Aorta (tissue), 5 donors: ENCODE data around the gene WWC1. TPM values are rescaled to one million over a fixed set of nuclear protein-coding genes. Genes with fewer than 3 reads are reported as not detected.
"Not testable (repeated sequence)": the region's sequence is repeated elsewhere in the genome, so short reads cannot be mapped to it uniquely, and the experiment has no call there.

Source experiments
- ATAC-seq: fragments of 200-7000 bp; cut with Tn5 transposase; one replicate; pipeline ENCODE4 v1.9.1; 2022; ENCODE audit warnings: moderate library complexity; ENCODE audit not compliant: low FRiP score
- DNase-seq, 2 donors: peaks; one replicate each; pipeline ENCODE4 v3.0.0-alpha.2; 2020
- H3K27ac ChIP-seq, 2 donors: one replicate each; pipeline ENCODE4 v1.5.1; 2013; ENCODE audit warnings: low read length in 2 of 2, mild to moderate bottlenecking in 2 of 2, moderate library complexity in 2 of 2, control low read depth in 1 of 2, inconsistent platforms in 1 of 2, low read depth in 1 of 2
- H3K27me3 ChIP-seq, 2 donors: one replicate each; pipeline ENCODE4 v1.6.1; 2013; ENCODE audit warnings: control low read depth in 1 of 2, low read length in 1 of 2, mild to moderate bottlenecking in 1 of 2, moderate library complexity in 1 of 2; ENCODE audit not compliant: insufficient read depth in 2 of 2, control insufficient read depth in 1 of 2
- H3K36me3 ChIP-seq, 2 donors: one replicate each; pipeline ENCODE4 v1.6.1; 2013; ENCODE audit warnings: control low read depth in 1 of 2, low read length in 1 of 2, mild to moderate bottlenecking in 1 of 2; ENCODE audit not compliant: insufficient read depth in 2 of 2, control insufficient read depth in 1 of 2
- H3K4me1 ChIP-seq, 2 donors: one replicate each; pipeline ENCODE4 v1.6.1; 2013; ENCODE audit warnings: low read length in 2 of 2, control low read depth in 1 of 2, mild to moderate bottlenecking in 1 of 2, moderate library complexity in 1 of 2; ENCODE audit not compliant: insufficient read depth in 2 of 2, control insufficient read depth in 1 of 2
- H3K4me3 ChIP-seq, 2 donors: one replicate each; pipeline ENCODE4 v1.5.1; 2013; ENCODE audit warnings: low read length in 2 of 2, control low read depth in 1 of 2, mild to moderate bottlenecking in 1 of 2
- H3K9me3 ChIP-seq: one replicate; pipeline ENCODE4 v1.6.1; 2013; ENCODE audit warnings: mild to moderate bottlenecking, low read length; ENCODE audit not compliant: control insufficient read depth
- WGBS, 2 donors: extraction: QIAGEN DNeasy Blood & Tissue Kit; methylation state at CpG; one replicate each; pipeline ENCODE4 v1.1.7; 2013; 5-methylcytosine and 5-hydroxymethylcytosine counted together
- intact Hi-C, 2 donors: fragments of 100-400 bp; cut with DNase I; formaldehyde crosslinking; loops; one replicate each; pipeline versions ENCODE4 v1.14.2 to v1.15.0; 2022
- polyA plus RNA-seq, 2 donors: library from polyadenylated mRNA; stranded (reverse); fragments of 200-250 nt; gene quantifications; one replicate each; pipeline ENCODE4 v1.2.3, GENCODE V29; 2013
- total RNA-seq, 2 donors: library from RNA; stranded (reverse); fragmentation: NEBNext Ultra II Directional; extraction: Animal tissue kit (Norgen Biotek cat#: 25700); gene quantifications; one replicate each; pipeline ENCODE4 v1.2.1, GENCODE V29; 2021
- donor health status: healthy with polysubstance abuse.
- donor health status: Bipolar disorder and iron deficiency.
- donor health status: DM: no; HTN: no; CAD: no.
- donor health status: DM: no; HTN: no; CAD: no.
- donor health status: DM: yes; HTN: yes; CAD: no.

The WWC1 gene
- total and polyA plus RNA-seq, 4 donors = 0.36 to 9.1 (median 0.42) TPM

DNA sequence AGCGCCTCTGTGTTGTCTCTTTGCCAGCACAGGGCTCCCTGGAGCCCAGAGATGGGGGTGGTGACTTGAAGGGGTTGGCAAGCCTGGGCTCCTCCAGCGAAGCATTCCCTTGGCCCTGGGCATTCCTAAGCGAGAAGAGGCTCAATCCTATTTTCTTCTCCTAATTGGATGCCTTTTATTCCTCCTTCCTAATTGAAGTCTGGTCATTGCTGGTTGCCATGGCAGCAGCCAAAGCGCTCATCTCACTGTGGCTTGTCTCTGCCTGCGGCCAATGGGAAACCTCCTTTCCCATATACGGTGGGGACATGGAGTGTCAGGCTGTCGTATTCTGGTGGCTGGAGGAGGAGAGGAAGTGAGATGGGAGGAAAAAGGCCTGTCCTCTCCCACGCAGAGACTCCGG is 142.6 kb downstream of the WWC1 start:
- no peak for DNase-seq
- ATAC-seq = no peak
- WGBS, 2 donors = 66 to 67% methylated on average over 9 of the region's 9 CpGs
- H3K36me3 ChIP-seq = no peaks in the 10 kb centered on the region
- H3K27ac ChIP-seq = no peak overlapping the region
- intact Hi-C loops = no loop called here
- no peaks in the 10 kb centered on the region for H3K27me3 ChIP-seq
- H3K4me1 ChIP-seq = no peaks in the 10 kb centered on the region
- H3K9me3 ChIP-seq = no peaks in the 10 kb centered on the region
- no peak overlapping the region for H3K4me3 ChIP-seq

- DNase-seq = no peak
- ATAC-seq = no peak
- Histone ChIP-seq H3K36me3 (no peaks in the 10 kb centered on the region), H3K9me3 (no peaks in the 10 kb centered on the region), H3K4me3 (no peak overlapping the region), H3K27ac (no peak overlapping the region), H3K27me3 (no peaks in the 10 kb centered on the region), H3K4me1 (no peaks in the 10 kb centered on the region)
- WGBS, 2 donors = 68 to 74% methylated on average over 8 of the region's 8 CpGs
- intact Hi-C loops = no loop called here
Observed at GRCh38 chr5:168434746-168435321, 143.4 kb downstream of the WWC1 start.

GRCh38 chr5:168435340-168435739 is 143.9 kb downstream of the WWC1 start:
- 93% methylated on average over 4 of the region's 4 CpGs for WGBS, 2 donors
- DNase-seq, ATAC-seq, H3K9me3 ChIP-seq, H3K4me3 ChIP-seq, H3K4me1 ChIP-seq, H3K36me3 ChIP-seq, H3K27me3 ChIP-seq, H3K27ac ChIP-seq, intact Hi-C loops: not testable (repeated sequence)

DNA sequence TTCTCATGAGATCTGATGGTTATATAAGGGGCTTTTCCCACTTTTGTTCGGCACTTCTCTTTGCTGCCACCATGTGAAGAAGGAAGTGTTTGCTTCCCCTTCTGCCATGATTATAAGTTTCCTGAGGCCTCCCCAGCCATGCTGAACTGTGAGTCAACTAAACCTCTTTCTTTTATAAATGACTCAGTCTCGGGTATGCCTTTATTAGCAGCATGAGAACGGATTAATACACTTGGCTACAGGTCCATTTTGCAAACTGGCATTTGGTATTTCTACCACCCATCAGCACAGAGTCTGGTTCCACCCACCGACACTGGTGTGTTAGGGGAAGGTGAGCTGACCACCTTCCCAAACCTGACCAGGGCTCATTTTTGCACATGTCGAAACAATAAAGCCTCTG is 146.9 kb downstream of the WWC1 start:
- ATAC-seq = no peak
- Histone ChIP-seq H3K9me3 (no peaks in the 10 kb centered on the region), H3K27ac (no peak overlapping the region), H3K4me1 (no peaks in the 10 kb centered on the region), H3K27me3 (no peaks in the 10 kb centered on the region), H3K4me3 (no peak overlapping the region), H3K36me3 (no peaks in the 10 kb centered on the region)
- intact Hi-C loops = no loop called here
- 66 to 69% methylated on average over 5 of the region's 5 CpGs for WGBS, 2 donors
- no peak for DNase-seq

GRCh38 chr5:168443533-168443932 is 152.1 kb downstream of the WWC1 start:
- no peak for ATAC-seq
- no peak for DNase-seq
- H3K36me3 ChIP-seq = no peaks in the 10 kb centered on the region
- no peak overlapping the region for H3K27ac ChIP-seq
- no peak overlapping the region for H3K4me3 ChIP-seq
- intact Hi-C loops = no loop called here
- no peaks in the 10 kb centered on the region for H3K9me3 ChIP-seq
- H3K27me3 ChIP-seq = no peaks in the 10 kb centered on the region
- H3K4me1 ChIP-seq = no peaks in the 10 kb centered on the region

DNA sequence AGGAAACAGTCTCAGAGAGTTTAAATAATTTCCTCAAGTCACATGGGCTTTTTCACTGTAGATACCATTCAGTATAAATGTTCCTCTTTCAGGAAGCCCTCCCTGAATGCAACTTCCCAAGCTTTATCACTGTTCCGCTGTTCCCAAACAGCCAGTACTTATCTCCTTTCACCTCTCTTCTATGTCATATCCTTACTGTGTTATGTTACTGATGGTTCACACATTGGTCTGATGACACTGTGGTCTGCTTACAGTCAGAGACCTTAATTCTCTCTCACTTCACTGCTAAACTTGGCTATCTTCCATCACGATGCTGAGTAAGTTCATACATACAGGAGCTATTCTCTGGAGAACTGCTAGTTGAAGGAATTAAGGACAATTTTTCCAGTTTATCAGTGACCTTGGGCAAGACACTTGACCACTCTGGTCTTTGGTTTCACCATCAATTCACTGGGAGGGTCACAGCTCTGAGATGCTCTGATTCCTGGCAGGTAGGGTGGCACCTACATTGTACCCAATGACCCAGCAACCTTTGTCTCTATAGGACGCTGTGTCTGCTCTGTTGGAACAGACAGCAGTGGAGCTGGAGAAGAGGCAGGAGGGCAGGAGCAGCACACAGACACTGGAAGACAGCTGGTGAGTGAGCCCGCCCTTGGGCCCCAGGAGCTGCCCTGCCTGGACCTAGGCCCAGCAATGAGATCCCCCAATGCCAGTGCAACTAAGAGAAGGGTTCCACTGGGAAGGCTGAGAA is 152.7 kb downstream of the WWC1 start:
- ATAC-seq = no peak
- H3K9me3 ChIP-seq = no peaks in the 10 kb centered on the region
- H3K36me3 ChIP-seq = no peaks in the 10 kb centered on the region
- no peaks in the 10 kb centered on the region for H3K4me1 ChIP-seq
- WGBS, 2 donors = 91% methylated on average over 4 of the region's 4 CpGs
- no peak overlapping the region for H3K4me3 ChIP-seq
- H3K27ac ChIP-seq = no peak overlapping the region
- intact Hi-C loops = no loop called here
- DNase-seq = no peak
- H3K27me3 ChIP-seq = no peaks in the 10 kb centered on the region

DNA sequence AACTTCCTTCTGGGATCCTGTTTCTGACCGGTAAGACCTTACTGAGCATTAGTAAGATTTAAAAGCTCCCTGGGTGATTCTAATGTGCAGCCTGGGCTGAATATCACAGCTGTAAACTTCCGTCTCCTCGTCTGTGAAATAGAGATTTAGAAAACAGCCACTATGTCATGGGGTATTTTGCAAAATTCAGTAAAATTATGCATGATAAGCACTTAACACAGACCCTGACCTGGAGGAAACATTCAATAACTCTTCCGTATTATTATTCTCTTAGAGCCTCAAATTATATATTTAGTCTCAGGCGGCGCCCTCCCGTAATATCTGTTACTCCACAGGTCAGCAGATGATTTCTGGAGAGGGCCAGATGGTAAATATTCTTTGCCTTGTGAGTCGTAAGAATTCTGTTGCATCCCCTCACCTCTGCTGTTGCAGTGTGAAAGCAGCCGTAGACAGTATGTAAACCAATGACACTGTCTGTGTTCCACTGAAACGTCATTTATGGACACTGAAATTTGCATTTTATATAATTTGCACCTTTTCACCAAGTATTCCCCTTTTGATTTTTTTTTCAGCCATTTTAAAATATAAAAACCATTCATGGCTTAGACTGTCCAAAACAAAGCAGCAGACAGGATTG is 155.7 kb downstream of the WWC1 start:
- intact Hi-C loops = no loop called here
- Histone ChIP-seq H3K4me1 (no peaks in the 10 kb centered on the region), H3K36me3 (no peaks in the 10 kb centered on the region), H3K27me3 (no peaks in the 10 kb centered on the region), H3K4me3 (no peak overlapping the region), H3K9me3 (no peaks in the 10 kb centered on the region), H3K27ac (no peak overlapping the region)
- ATAC-seq (no peak), DNase-seq (no peak)
- WGBS, 2 donors = 77 to 79% methylated on average over 10 of the region's 10 CpGs

- no peaks in the 10 kb centered on the region for H3K36me3 ChIP-seq
- DNase-seq = no peak
- 53% methylated on average over 4 of the region's 4 CpGs for WGBS, 2 donors
- H3K4me1 ChIP-seq = no peaks in the 10 kb centered on the region
- no peaks in the 10 kb centered on the region for H3K9me3 ChIP-seq
- ATAC-seq = no peak
- H3K27ac ChIP-seq = no peak overlapping the region
- no peaks in the 10 kb centered on the region for H3K27me3 ChIP-seq
- intact Hi-C loops = no loop called here
- no peak overlapping the region for H3K4me3 ChIP-seq
Observed at GRCh38 chr5:168447808-168448207, 156.4 kb downstream of the WWC1 start.

- Histone ChIP-seq H3K27ac (no peak overlapping the region), H3K9me3 (no peaks in the 10 kb centered on the region), H3K4me1 (no peaks in the 10 kb centered on the region), H3K27me3 (no peaks in the 10 kb centered on the region), H3K36me3 (no peaks in the 10 kb centered on the region), H3K4me3 (no peak overlapping the region)
- DNase-seq (no peak), ATAC-seq (no peak)
- intact Hi-C loops = no loop called here
- WGBS, 2 donors = 95 to 99% methylated on average over 2 of the region's 2 CpGs
Observed at GRCh38 chr5:168449166-168449565, 157.7 kb downstream of the WWC1 start.
